HepG2 (cell line): ENCODE results near the gene XKR7. TPM values are rescaled to one million over a fixed set of nuclear protein-coding genes. Genes with fewer than 3 reads are reported as not detected.

Source experiments
- ATF7 ChIP-seq, 2 experiments: fragments of 450-650 bp in 1 of 2; sonication (generic) in 1 of 2; formaldehyde crosslinking in 1 of 2; IDR thresholded peaks; 2 replicates each; pipeline versions ENCODE4 v1.4.0 to v1.6.1; 2016 to 2020; ENCODE audit warnings: antibody characterized with exemption in 1 of 2, mild to moderate bottlenecking in 1 of 2, missing genetic modification reagents in 1 of 2
- CEBPG ChIP-seq: IDR thresholded peaks from 2 replicates; pipeline ENCODE4 v1.6.1; 2016
- HIVEP1 ChIP-seq: sonication (generic); formaldehyde crosslinking; IDR thresholded peaks from 2 replicates; pipeline ENCODE4 v1.4.0; 2020; ENCODE audit warnings: mild to moderate bottlenecking, missing genetic modification reagents
- HMG20A ChIP-seq: IDR thresholded peaks from 2 replicates; pipeline ENCODE4 v1.6.1; 2016; ENCODE audit warnings: borderline replicate concordance
- HMG20B ChIP-seq: conservative IDR thresholded peaks from 2 replicates; pipeline ENCODE4 v1.6.1; 2016; ENCODE audit warnings: missing genetic modification reagents, missing compliant biosample characterization
- RARG ChIP-seq: sonication (generic); formaldehyde crosslinking; IDR thresholded peaks from 2 replicates; pipeline ENCODE4 v1.4.0; 2020; ENCODE audit warnings: low read depth, mild to moderate bottlenecking, missing genetic modification reagents
- RXRA ChIP-seq: sonication (generic); formaldehyde crosslinking; IDR thresholded peaks from 2 replicates; pipeline ENCODE4 v1.5.1; 2020; ENCODE audit warnings: missing genetic modification reagents
- SAP130 ChIP-seq: IDR thresholded peaks from 2 replicates; pipeline ENCODE4 v1.6.1; 2016; ENCODE audit warnings: low read depth
- SKI ChIP-seq: fragments of 450-650 bp; IDR thresholded peaks from one replicate; pipeline ENCODE4 v1.6.1; 2018; ENCODE audit warnings: mild to moderate bottlenecking; ENCODE audit not compliant: partially characterized antibody
- ZMAT3 ChIP-seq: sonication (generic); formaldehyde crosslinking; conservative IDR thresholded peaks from 2 replicates; pipeline ENCODE4 v1.7.0; 2021; ENCODE audit warnings: missing genetic modification reagents
- ZNF703 ChIP-seq: sonication (generic); formaldehyde crosslinking; IDR thresholded peaks from 2 replicates; pipeline ENCODE4 v1.5.1; 2020; ENCODE audit warnings: missing genetic modification reagents, mild to moderate bottlenecking, moderate library complexity, borderline replicate concordance
- ZNF788 ChIP-seq: sonication (generic); formaldehyde crosslinking; IDR thresholded peaks from 2 replicates; pipeline ENCODE4 v1.5.0; 2020; ENCODE audit warnings: mild to moderate bottlenecking, missing genetic modification reagents, borderline replicate concordance
- polyA plus RNA-seq, 8 experiments: library from polyadenylated mRNA; depleted of rRNA in 3 of 8; stranded (reverse) in 7 of 8; unstranded in 1 of 8; fragments of >200 nt; fragmentation: Illumina TruSeq in 4 of 8; extraction: Trizol in 4 of 8; gene quantifications; 2 replicates each; pipeline versions ENCODE4 v1.2.1 to v1.2.3, GENCODE V29; 2011 to 2016; ENCODE audit warnings: low read depth in 4 of 8, missing spikeins in 1 of 8, mixed read lengths in 1 of 8; ENCODE audit not compliant: insufficient read depth in 1 of 8
- total RNA-seq, 5 experiments: library from RNA; depleted of rRNA; stranded (reverse); fragments of >200 nt; fragmentation: Illumina TruSeq; extraction: Trizol; gene quantifications; 2 replicates each; pipeline ENCODE4 v1.2.3, GENCODE V29; 2016; ENCODE audit warnings: low read depth in 1 of 5
- TF ChIP-seq, protein P1 (sequence below): sonication (generic); formaldehyde crosslinking; IDR thresholded peaks from 2 replicates; pipeline ENCODE4 v1.5.0; 2020; ENCODE audit warnings: missing genetic modification reagents
- TF ChIP-seq, protein P2 (sequence below): IDR thresholded peaks from 2 replicates; pipeline ENCODE4 v1.6.1; 2016; ENCODE audit warnings: low read depth, control low read depth
- TF ChIP-seq, protein P3 (sequence below): sonication (generic); formaldehyde crosslinking; IDR thresholded peaks from 2 replicates; pipeline ENCODE4 v1.5.0; 2020; ENCODE audit warnings: missing genetic modification reagents, mild to moderate bottlenecking, borderline replicate concordance
- TF ChIP-seq, protein P4 (sequence below): sonication (generic); formaldehyde crosslinking; IDR thresholded peaks from 2 replicates; pipeline ENCODE4 v1.5.0; 2020; ENCODE audit warnings: mild to moderate bottlenecking, missing genetic modification reagents, moderate library complexity
- TF ChIP-seq, protein P5 (sequence below), 2 experiments: sonication (generic) in 1 of 2; formaldehyde crosslinking in 1 of 2; IDR thresholded peaks; 2 replicates each; pipeline versions ENCODE4 v1.4.0 to v1.6.1; 2018 to 2020; ENCODE audit warnings: missing genetic modification reagents in 2 of 2, borderline replicate concordance in 1 of 2, low read depth in 1 of 2, mild to moderate bottlenecking in 1 of 2, missing biosample characterization in 1 of 2

XKR7 gene
- total and polyA plus RNA-seq, 2 of the 13 experiments (the other 11 are each of a cell fraction or from before 2014, with no cell fraction given) = not detected

DNA sequence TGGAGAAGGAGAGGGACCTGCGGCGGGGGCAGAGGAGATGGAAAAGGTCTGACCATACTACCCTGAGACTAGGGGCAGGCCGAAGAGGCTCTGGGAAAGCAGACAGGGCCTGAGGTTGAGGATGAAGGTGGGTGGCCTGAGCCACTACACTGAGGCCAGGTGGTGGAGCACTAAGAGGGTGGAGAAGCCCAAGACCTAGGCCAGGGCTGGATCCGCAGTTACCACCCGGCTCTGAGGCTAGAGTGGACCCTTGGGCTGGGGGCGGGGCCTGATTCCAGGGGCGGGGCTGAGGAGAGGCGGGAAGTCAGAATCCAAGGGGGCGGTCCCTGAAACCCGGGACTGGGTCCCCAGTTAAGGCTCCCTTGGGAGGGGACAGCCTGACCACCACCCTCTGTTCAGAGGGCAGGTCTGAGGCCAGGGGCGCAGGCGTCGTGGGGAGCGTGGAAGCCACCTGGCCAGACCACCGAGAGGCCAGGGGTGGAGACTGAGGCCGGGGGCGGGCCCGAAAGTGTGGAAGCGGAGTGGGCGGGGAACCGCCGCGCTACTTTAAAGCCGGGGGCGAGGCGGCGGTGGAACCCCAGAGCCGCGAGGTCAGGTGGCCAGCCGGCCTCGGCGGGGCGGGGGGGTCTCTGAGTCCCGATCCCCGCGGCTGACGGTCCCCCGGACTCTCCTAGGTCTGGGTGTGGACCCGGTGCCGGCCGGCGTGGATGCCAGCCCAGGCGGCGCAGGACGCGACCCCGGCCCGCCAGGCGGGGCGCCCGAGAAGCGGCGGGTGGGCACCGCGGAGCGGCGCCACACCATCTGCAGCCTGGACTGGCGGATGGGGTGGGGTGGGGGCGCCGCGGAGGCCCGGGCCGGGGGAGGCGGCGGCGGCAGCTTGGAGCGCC is 50.6 kb downstream of the XKR7 start (continued):
- peak; percentile 47; the same call in 1 of the 2 replicates for TF ChIP-seq ZNF788 (CRISPR knock-in tag)
- TF ChIP-seq, protein P1, sequence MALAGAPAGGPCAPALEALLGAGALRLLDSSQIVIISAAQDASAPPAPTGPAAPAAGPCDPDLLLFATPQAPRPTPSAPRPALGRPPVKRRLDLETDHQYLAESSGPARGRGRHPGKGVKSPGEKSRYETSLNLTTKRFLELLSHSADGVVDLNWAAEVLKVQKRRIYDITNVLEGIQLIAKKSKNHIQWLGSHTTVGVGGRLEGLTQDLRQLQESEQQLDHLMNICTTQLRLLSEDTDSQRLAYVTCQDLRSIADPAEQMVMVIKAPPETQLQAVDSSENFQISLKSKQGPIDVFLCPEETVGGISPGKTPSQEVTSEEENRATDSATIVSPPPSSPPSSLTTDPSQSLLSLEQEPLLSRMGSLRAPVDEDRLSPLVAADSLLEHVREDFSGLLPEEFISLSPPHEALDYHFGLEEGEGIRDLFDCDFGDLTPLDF (CRISPR knock-in tag) = peak; percentile 34; the same call in 1 of the 2 replicates
- TF ChIP-seq, protein P2, sequence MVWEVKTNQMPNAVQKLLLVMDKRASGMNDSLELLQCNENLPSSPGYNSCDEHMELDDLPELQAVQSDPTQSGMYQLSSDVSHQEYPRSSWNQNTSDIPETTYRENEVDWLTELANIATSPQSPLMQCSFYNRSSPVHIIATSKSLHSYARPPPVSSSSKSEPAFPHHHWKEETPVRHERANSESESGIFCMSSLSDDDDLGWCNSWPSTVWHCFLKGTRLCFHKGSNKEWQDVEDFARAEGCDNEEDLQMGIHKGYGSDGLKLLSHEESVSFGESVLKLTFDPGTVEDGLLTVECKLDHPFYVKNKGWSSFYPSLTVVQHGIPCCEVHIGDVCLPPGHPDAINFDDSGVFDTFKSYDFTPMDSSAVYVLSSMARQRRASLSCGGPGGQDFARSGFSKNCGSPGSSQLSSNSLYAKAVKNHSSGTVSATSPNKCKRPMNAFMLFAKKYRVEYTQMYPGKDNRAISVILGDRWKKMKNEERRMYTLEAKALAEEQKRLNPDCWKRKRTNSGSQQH = peak; percentile 78; the same call in 1 of the 2 replicates
- TF ChIP-seq HMG20B (CRISPR knock-in tag) = 0 out of 2 replicates have a peak, but pooled peaks have one; percentile 19
- TF ChIP-seq SKI = peak; percentile 10
- TF ChIP-seq, protein P3, sequence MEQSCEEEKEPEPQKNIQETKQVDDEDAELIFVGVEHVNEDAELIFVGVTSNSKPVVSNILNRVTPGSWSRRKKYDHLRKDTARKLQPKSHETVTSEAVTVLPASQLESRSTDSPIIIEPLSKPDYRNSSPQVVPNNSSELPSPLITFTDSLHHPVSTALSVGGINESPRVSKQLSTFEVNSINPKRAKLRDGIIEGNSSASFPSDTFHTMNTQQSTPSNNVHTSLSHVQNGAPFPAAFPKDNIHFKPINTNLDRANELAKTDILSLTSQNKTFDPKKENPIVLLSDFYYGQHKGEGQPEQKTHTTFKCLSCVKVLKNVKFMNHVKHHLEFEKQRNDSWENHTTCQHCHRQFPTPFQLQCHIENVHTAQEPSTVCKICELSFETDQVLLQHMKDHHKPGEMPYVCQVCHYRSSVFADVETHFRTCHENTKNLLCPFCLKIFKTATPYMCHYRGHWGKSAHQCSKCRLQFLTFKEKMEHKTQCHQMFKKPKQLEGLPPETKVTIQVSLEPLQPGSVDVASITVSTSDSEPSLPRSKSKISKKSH (CRISPR knock-in tag) = peak; percentile 92
- TF ChIP-seq ZNF703 (CRISPR knock-in tag) = 0 out of 2 replicates have a peak, but pooled peaks have one; percentile 43
- peak; percentile 72; the same call in 1 of the 2 replicates for TF ChIP-seq HIVEP1 (CRISPR knock-in tag)
- TF ChIP-seq ATF7 (IDR thresholded peaks at IDR 0.05) = no peak
- peak; percentile 69; the same call in 1 of the 2 replicates for TF ChIP-seq ATF7 (CRISPR knock-in tag; IDR thresholded peaks at IDR 0.05)
- TF ChIP-seq, protein P4, sequence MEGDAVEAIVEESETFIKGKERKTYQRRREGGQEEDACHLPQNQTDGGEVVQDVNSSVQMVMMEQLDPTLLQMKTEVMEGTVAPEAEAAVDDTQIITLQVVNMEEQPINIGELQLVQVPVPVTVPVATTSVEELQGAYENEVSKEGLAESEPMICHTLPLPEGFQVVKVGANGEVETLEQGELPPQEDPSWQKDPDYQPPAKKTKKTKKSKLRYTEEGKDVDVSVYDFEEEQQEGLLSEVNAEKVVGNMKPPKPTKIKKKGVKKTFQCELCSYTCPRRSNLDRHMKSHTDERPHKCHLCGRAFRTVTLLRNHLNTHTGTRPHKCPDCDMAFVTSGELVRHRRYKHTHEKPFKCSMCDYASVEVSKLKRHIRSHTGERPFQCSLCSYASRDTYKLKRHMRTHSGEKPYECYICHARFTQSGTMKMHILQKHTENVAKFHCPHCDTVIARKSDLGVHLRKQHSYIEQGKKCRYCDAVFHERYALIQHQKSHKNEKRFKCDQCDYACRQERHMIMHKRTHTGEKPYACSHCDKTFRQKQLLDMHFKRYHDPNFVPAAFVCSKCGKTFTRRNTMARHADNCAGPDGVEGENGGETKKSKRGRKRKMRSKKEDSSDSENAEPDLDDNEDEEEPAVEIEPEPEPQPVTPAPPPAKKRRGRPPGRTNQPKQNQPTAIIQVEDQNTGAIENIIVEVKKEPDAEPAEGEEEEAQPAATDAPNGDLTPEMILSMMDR (CRISPR knock-in tag) = peak; percentile 24; the same call in 1 of the 2 replicates
- TF ChIP-seq SAP130 (CRISPR knock-in tag) = 0 out of 2 replicates have a peak, but pooled peaks have one; percentile 29
- TF ChIP-seq CEBPG (CRISPR knock-in tag) = no peak
- no peak for TF ChIP-seq RARG (CRISPR knock-in tag)
- TF ChIP-seq, protein P5, sequence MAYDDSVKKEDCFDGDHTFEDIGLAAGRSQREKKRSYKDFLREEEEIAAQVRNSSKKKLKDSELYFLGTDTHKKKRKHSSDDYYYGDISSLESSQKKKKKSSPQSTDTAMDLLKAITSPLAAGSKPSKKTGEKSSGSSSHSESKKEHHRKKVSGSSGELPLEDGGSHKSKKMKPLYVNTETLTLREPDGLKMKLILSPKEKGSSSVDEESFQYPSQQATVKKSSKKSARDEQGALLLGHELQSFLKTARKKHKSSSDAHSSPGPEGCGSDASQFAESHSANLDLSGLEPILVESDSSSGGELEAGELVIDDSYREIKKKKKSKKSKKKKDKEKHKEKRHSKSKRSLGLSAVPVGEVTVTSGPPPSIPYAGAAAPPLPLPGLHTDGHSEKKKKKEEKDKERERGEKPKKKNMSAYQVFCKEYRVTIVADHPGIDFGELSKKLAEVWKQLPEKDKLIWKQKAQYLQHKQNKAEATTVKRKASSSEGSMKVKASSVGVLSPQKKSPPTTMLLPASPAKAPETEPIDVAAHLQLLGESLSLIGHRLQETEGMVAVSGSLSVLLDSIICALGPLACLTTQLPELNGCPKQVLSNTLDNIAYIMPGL (CRISPR knock-in tag; IDR thresholded peaks at IDR 0.05; ENCODE audit: borderline replicate concordance in 1 of 2, low read depth in 1 of 2) = peak in 1 of 2 experiments; percentile 33; a peak in 1 of 4 replicates
- TF ChIP-seq ZMAT3 (CRISPR knock-in tag) = 0 out of 2 replicates have a peak, but pooled peaks have one; percentile 41
- TF ChIP-seq HMG20A (CRISPR knock-in tag) = no peak
- peak; percentile 26; the same call in 1 of the 2 replicates for TF ChIP-seq RXRA (CRISPR knock-in tag)
